Tibial nerve (tissue), 4 donors: ENCODE data around the gene SAT2. TPM values are rescaled to one million over a fixed set of nuclear protein-coding genes. Genes with fewer than 3 reads are reported as not detected.

Source experiments
- DNase-seq, 2 donors: peaks; one replicate each; pipeline ENCODE4 v3.0.0-alpha.2; 2019; ENCODE audit warnings: low spot score in 2 of 2
- H3K27ac ChIP-seq, 4 donors: fragments of 200-600 bp; sonication (generic) in 3 of 4; one replicate each; pipeline ENCODE4 v1.5.1; 2017 to 2019; ENCODE audit warnings: mild to moderate bottlenecking in 1 of 4
- H3K27me3 ChIP-seq, 2 donors: fragments of 200-600 bp; sonication (generic) in 1 of 2; one replicate each; pipeline versions ENCODE4 v1.5.1 to v1.6.0; 2017 to 2019
- H3K36me3 ChIP-seq, 3 donors: fragments of 200-600 bp; sonication (generic); one replicate each; pipeline ENCODE4 v1.5.1; 2018 to 2019
- H3K4me1 ChIP-seq, 4 donors: fragments of 200-600 bp; sonication (generic) in 3 of 4; one replicate each; pipeline ENCODE4 v1.5.1; 2017 to 2019
- H3K4me3 ChIP-seq, 4 donors: fragments of 200-600 bp; sonication (generic) in 3 of 4; one replicate each; pipeline ENCODE4 v1.5.1; 2017 to 2019; ENCODE audit warnings: mild to moderate bottlenecking in 1 of 4, moderate library complexity in 1 of 4
- H3K9me3 ChIP-seq, 4 donors: fragments of 200-600 bp; sonication (generic) in 3 of 4; one replicate each; pipeline ENCODE4 v1.5.1; 2017 to 2019
- CTCF ChIP-seq, 5 experiments: fragments of 200-600 bp in 3 of 5; fragments of 450-650 bp in 2 of 5; sonication (generic) in 3 of 5; IDR thresholded peaks; one replicate each; pipeline ENCODE4 v1.5.1; 2016 to 2019; ENCODE audit warnings: antibody characterized with exemption in 5 of 5, mild to moderate bottlenecking in 3 of 5, moderate library complexity in 2 of 5
- EP300 ChIP-seq, 2 donors: sonication (generic); formaldehyde crosslinking; IDR thresholded peaks; one replicate each; pipeline ENCODE4 v1.6.1; 2017; ENCODE audit warnings: antibody characterized with exemption in 2 of 2, mild to moderate bottlenecking in 1 of 2
- POLR2A ChIP-seq, 2 donors: fragments of 450-650 bp; IDR thresholded peaks; one replicate each; pipeline ENCODE4 v1.6.1; 2017; ENCODE audit warnings: antibody characterized with exemption in 2 of 2, mild to moderate bottlenecking in 2 of 2, moderate library complexity in 2 of 2
- WGBS, 2 donors: methylation state at CpG; one replicate each; pipeline ENCODE4 v1.1.5; 2018; 5-methylcytosine and 5-hydroxymethylcytosine counted together
- total RNA-seq, 4 donors: library from RNA; depleted of rRNA; stranded (reverse); fragments of >200 nt; gene quantifications; one replicate each; pipeline ENCODE4 v1.1.0, GENCODE V29; 2016

SAT2 gene
- total RNA-seq, 4 donors from 2014 or later, result 69.3 to 130 (median 82.0) TPM

- H3K4me3 ChIP-seq, result no peak overlapping the region
- H3K36me3 ChIP-seq, result no peaks in the 10 kb centered on the region
- H3K9me3 ChIP-seq, result no peaks in the 10 kb centered on the region
- H3K27me3 ChIP-seq, result peaks cover 0 to 38% of the 10 kb centered on the region in 2 donors
- WGBS, 2 donors, result 49 to 57% methylated on average over 9 to 12 of the region's 12 CpGs
- H3K4me1 ChIP-seq, result peaks cover 0 to 36% (median 21%) of the 10 kb centered on the region in 4 donors
- H3K27ac ChIP-seq, result peak overlapping the region in 2 of 4 donors; percentile 3 to 84
- no peak for DNase-seq
- TF ChIP-seq POLR2A (IDR thresholded peaks at IDR 0.05) (no peak), EP300 (IDR thresholded peaks at IDR 0.05) (no peak), CTCF (IDR thresholded peaks at IDR 0.05) (no peak)
Observed at GRCh38 chr17:7652388-7653356, 25.1 kb upstream of the SAT2 start.

- WGBS, 2 donors, result 5 to 8% methylated on average over 30 to 38 of the region's 54 CpGs
- Histone ChIP-seq H3K27me3 (peaks cover 0 to 40% of the 10 kb centered on the region in 2 donors), H3K36me3 (no peaks in the 10 kb centered on the region), H3K4me3 (peak overlapping the region; percentile 28 to 62 (median 52)), H3K27ac (peak overlapping the region; percentile 1 to 88 (median 74)), H3K9me3 (no peaks in the 10 kb centered on the region), H3K4me1 (peaks cover 0 to 27% (median 16%) of the 10 kb centered on the region in 4 donors)
- TF ChIP-seq EP300 (IDR thresholded peaks at IDR 0.05) (no peak), POLR2A (IDR thresholded peaks at IDR 0.05) (no peak), CTCF (IDR thresholded peaks at IDR 0.05) (no peak)
- DNase-seq, result no peak
Observed at GRCh38 chr17:7651665-7652387, 24.2 kb upstream of the SAT2 start.

GRCh38 chr17:7651097-7651664 lies 23.6 kb upstream of the SAT2 start:
- DNase-seq, result no peak
- peaks cover 0 to 25% (median 16%) of the 10 kb centered on the region in 4 donors for H3K4me1 ChIP-seq
- H3K9me3 ChIP-seq, result no peaks in the 10 kb centered on the region
- H3K4me3 ChIP-seq, result peak overlapping the region; percentile 28 to 62 (median 52)
- no peaks in the 10 kb centered on the region for H3K36me3 ChIP-seq
- peaks cover 0 to 45% of the 10 kb centered on the region in 2 donors for H3K27me3 ChIP-seq
- WGBS, 2 donors, result 1% methylated on average over 40 to 44 of the region's 45 CpGs
- H3K27ac ChIP-seq, result peak overlapping the region; percentile 1 to 88 (median 74)
- no peak for TF ChIP-seq POLR2A (IDR thresholded peaks at IDR 0.05)
- no peak for TF ChIP-seq CTCF (IDR thresholded peaks at IDR 0.05)
- TF ChIP-seq EP300 (IDR thresholded peaks at IDR 0.05), result no peak

GRCh38 chr17:7650509-7651096 lies 23.0 kb upstream of the SAT2 start, which contains the start of gene ATP1B2:
TSS of gene ATP1B2 (plus strand) at chr17:7650926. CDS start at chr17:7651519, 593 bp downstream.
- Histone ChIP-seq H3K27me3 (peaks cover 0 to 45% of the 10 kb centered on the region in 2 donors), H3K4me3 (peak within 1 kb of the TSS; percentile 28 to 62 (median 52)), H3K9me3 (no peaks in the 10 kb centered on the region), H3K36me3 (no peaks in the 10 kb centered on the region), H3K4me1 (peaks cover 0 to 25% (median 16%) of the 10 kb centered on the region in 4 donors), H3K27ac (peak within 1 kb of the TSS; percentile 1 to 88 (median 74))
- TF ChIP-seq POLR2A (IDR thresholded peaks at IDR 0.05) (no peak), EP300 (IDR thresholded peaks at IDR 0.05) (no peak), CTCF (IDR thresholded peaks at IDR 0.05) (no peak)
- peak; percentile 24 to 25 for DNase-seq
- 2% methylated on average over 26 to 34 of the region's 34 CpGs for WGBS, 2 donors
